Heart right ventricle (tissue), 16 donors: Measurements from ENCODE around the gene MMP28. TPM values are rescaled to one million over a fixed set of nuclear protein-coding genes. Genes with fewer than 3 reads are reported as not detected.

ENCODE experiments used
- ATAC-seq, 8 donors: fragments of 200-7000 bp; cut with Tn5 transposase; one replicate each; pipeline ENCODE4 v1.9.1; 2020; ENCODE audit warnings: mild to moderate bottlenecking in 8 of 8, moderate library complexity in 8 of 8, moderate number of reproducible peaks in 1 of 8
- DNase-seq, 2 donors: peaks; one replicate each; pipeline ENCODE4 v3.0.0-alpha.2; 2020
- H3K27ac ChIP-seq, 10 donors: fragments of 200-600 bp; sonication (generic) in 2 of 10; one replicate each; pipeline versions ENCODE4 v1.5.0 to v1.8.0; 2020 to 2022; ENCODE audit warnings: mild to moderate bottlenecking in 3 of 10
- H3K27me3 ChIP-seq, 7 donors: fragments of 200-600 bp; one replicate each; pipeline ENCODE4 v1.8.0; 2021 to 2022; ENCODE audit warnings: mild to moderate bottlenecking in 2 of 7
- H3K36me3 ChIP-seq, 9 donors: fragments of 200-600 bp; sonication (generic) in 1 of 9; one replicate each; pipeline versions ENCODE4 v1.5.0 to v1.8.0; 2020 to 2022; ENCODE audit warnings: mild to moderate bottlenecking in 2 of 9
- H3K4me1 ChIP-seq, 9 donors: fragments of 200-600 bp; sonication (generic) in 1 of 9; one replicate each; pipeline versions ENCODE4 v1.5.0 to v1.8.0; 2020 to 2022; ENCODE audit warnings: mild to moderate bottlenecking in 4 of 9
- H3K4me3 ChIP-seq, 10 donors: fragments of 200-600 bp; sonication (generic) in 2 of 10; one replicate each; pipeline versions ENCODE4 v1.5.0 to v1.8.0; 2020 to 2022; ENCODE audit warnings: mild to moderate bottlenecking in 7 of 10, moderate library complexity in 2 of 10
- H3K9me3 ChIP-seq, 11 donors: fragments of 200-600 bp in 10 of 11; sonication (generic) in 2 of 11; one replicate each; pipeline versions ENCODE4 v1.5.0 to v1.8.0; 2013 to 2022; ENCODE audit warnings: mild to moderate bottlenecking in 2 of 11, control low read depth in 1 of 11, moderate library complexity in 1 of 11
- WGBS, 2 donors: extraction: QIAGEN DNeasy Blood & Tissue Kit; methylation state at CpG; one replicate each; pipeline ENCODE4 v1.1.7; 2013; ENCODE audit warnings: inconsistent platforms in 1 of 2; 5-methylcytosine and 5-hydroxymethylcytosine counted together
- intact Hi-C, 10 donors: fragments of 100-400 bp; cut with DNase I; formaldehyde crosslinking; loops; one replicate each; pipeline versions ENCODE4 v1.11.1 to v1.14.2; 2022
- polyA plus RNA-seq, 2 donors: library from polyadenylated mRNA; stranded (reverse); fragments of 200-250 nt; gene quantifications; one replicate each; pipeline ENCODE4 v1.2.3, GENCODE V29; 2013
- total RNA-seq, 10 donors: library from RNA; stranded (reverse); fragmentation: NEBNext Ultra II Directional in 3 of 10; extraction: Animal tissue kit (Norgen Biotek cat#: 25700) in 3 of 10; gene quantifications; one replicate each; pipeline versions ENCODE4 v1.2.1 to v1.2.4, GENCODE V29; 2021 to 2023
- TF ChIP-seq, protein P1 (sequence below), 9 donors: fragments of 200-600 bp; sonication (generic) in 2 of 9; IDR thresholded peaks; one replicate each; pipeline versions ENCODE4 v1.5.0 to v1.8.0; 2021 to 2022; ENCODE audit warnings: antibody characterized with exemption in 9 of 9, mild to moderate bottlenecking in 5 of 9, moderate library complexity in 1 of 9
- donor health status: Arrhythmogenic right ventricular cardiomyopathy.
- donor health status: ischemic (EF 13 %, LVEDD 7.1; RV severe dilation, severe dysfunction).
- donor health status: healthy with polysubstance abuse.
- donor health status: DM: no; HTN: yes; CAD: no.
- donor health status: DM: no; HTN: no; CAD: no.
- donor health status: ischemic (EF 25% LVEDD 6.9; RV normal size, moderate dysfunction).
- donor health status: ischemic (EF 25% LVEDD 5.7; RV mildly dilated, moderate dysfunction).
- donor health status: healthy.
- donor health status: DM: yes; HTN: yes; CAD: no.
- donor health status: Ischemic cardiomyopathy.
- donor health status: ischemic (EF 35%, LVEDD 5.7; RV mildly dilated, moderate dysfunction).
- donor health status: nonischemic (EF 11% LVEDD 7.7; RV severe dilation, severe dysfunction).
- donor health status: DM: yes; HTN: yes; CAD: no.
- donor health status: PGD.
- donor health status: ischemic (EF 29% LVEDD 5.4; RV normal size, mild dysfunction).
- donor health status: nonischemic (EF 23%, LVEDD 6.1; RV moderate dilation, normal function).

The MMP28 gene
- total and polyA plus RNA-seq, 12 donors = 1.4 to 7.4 (median 2.3) TPM

DNA sequence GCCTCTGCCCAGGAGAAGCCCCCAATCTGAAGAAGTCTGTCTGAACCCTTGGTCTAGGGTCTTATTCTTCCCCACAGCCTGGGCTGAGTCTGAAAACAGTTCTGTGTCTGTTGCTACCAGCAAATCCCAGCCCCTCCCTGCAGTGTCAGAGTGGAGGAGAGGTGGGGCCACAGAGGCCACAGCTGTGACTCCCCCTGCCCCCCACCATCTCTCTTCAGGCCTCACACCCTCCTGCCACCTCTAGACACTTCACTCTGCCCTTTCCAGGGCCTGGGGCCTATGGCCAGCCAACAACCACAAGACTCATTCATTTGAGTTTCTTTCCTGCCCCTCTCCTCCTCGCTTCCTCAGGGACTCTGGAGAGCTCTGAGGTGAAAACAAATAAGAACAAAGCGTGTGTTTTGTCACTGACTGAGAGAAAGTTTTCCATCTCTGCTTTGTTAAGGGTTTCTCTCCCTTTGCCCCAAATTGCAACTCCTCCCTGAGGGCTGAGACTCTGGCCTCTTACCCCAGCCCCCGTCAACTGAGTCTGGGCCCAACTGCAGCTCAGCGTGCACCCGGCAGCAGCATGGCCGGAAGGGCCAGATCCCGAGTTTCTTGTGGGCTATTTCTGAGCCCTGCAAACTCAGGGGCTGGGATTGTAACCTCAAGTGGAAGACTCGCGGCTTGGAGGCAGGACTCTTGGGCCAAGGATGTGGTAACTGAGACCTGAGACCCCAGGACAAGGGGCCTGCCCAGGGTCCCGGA, 21.6 kb downstream of the MMP28 start:
- peak in 6 of 8 donors; percentile 11 to 47 (median 22) for ATAC-seq
- no peaks in the 10 kb centered on the region for H3K27me3 ChIP-seq
- H3K9me3 ChIP-seq = no peaks in the 10 kb centered on the region
- H3K36me3 ChIP-seq = no peaks in the 10 kb centered on the region
- intact Hi-C loops = no loop called here
- peaks cover 4 to 42% (median 21%) of the 10 kb centered on the region in 9 donors for H3K4me1 ChIP-seq
- TF ChIP-seq, protein P1, sequence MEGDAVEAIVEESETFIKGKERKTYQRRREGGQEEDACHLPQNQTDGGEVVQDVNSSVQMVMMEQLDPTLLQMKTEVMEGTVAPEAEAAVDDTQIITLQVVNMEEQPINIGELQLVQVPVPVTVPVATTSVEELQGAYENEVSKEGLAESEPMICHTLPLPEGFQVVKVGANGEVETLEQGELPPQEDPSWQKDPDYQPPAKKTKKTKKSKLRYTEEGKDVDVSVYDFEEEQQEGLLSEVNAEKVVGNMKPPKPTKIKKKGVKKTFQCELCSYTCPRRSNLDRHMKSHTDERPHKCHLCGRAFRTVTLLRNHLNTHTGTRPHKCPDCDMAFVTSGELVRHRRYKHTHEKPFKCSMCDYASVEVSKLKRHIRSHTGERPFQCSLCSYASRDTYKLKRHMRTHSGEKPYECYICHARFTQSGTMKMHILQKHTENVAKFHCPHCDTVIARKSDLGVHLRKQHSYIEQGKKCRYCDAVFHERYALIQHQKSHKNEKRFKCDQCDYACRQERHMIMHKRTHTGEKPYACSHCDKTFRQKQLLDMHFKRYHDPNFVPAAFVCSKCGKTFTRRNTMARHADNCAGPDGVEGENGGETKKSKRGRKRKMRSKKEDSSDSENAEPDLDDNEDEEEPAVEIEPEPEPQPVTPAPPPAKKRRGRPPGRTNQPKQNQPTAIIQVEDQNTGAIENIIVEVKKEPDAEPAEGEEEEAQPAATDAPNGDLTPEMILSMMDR (IDR thresholded peaks at IDR 0.05) = no peak
- DNase-seq = no peak
- H3K27ac ChIP-seq = peak overlapping the region in 4 of 10 donors; percentile 12 to 48 (median 20)
- no peak overlapping the region for H3K4me3 ChIP-seq
- 59 to 66% methylated on average over 10 of the region's 10 CpGs for WGBS, 2 donors

GRCh38 chr17:35773129-35773528, 22.3 kb downstream of the MMP28 start:
- H3K4me3 ChIP-seq = no peak overlapping the region
- H3K27me3 ChIP-seq = no peaks in the 10 kb centered on the region
- ATAC-seq = no peak
- H3K27ac ChIP-seq = peak overlapping the region in 2 of 10 donors; percentile 15 to 24
- no peaks in the 10 kb centered on the region for H3K9me3 ChIP-seq
- no peak for DNase-seq
- TF ChIP-seq, protein P1 (IDR thresholded peaks at IDR 0.05) = no peak
- intact Hi-C loops = no loop called here
- 91 to 92% methylated on average over 20 of the region's 20 CpGs for WGBS, 2 donors
- H3K36me3 ChIP-seq = no peaks in the 10 kb centered on the region
- peaks cover 4 to 36% (median 21%) of the 10 kb centered on the region in 9 donors for H3K4me1 ChIP-seq

DNA sequence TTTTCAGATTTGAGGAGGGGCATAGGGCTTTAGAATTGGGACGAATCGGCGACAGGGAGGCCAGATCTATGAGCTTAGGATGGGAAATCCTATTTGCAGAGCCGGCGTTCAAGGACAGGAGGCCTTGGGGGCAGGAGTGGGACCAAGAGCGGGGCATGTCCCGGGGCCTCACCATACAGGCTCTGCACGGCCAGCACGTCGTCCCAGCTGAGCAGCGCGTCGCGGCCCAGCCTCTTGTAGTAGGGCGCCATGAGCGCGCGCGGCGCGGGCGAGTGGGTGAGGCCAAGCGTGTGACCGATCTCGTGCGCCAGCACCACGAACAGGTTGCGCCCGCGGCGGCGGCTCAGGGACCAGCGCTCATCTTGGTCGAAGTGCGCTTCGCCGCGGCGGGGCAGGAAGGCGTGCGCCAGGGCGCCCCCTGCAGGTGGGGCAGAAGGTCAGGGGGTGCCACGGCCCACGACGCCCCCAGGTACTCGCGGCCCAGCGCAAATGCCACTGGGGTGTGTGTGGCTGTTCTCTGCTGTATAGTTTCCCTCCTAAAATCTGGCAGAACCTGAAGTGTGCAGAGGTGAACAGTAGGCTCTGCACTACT, 25.4 kb downstream of the MMP28 start:
- 93 to 94% methylated on average over 48 of the region's 48 CpGs for WGBS, 2 donors
- no peak overlapping the region for H3K4me3 ChIP-seq
- no peak for ATAC-seq
- TF ChIP-seq, protein P1 (IDR thresholded peaks at IDR 0.05) = peak in 2 of 9 donors; percentile 21 to 23
- peaks cover 0 to 3% (median 0%) of the 10 kb centered on the region in 7 donors for H3K27me3 ChIP-seq
- no peaks in the 10 kb centered on the region for H3K36me3 ChIP-seq
- H3K4me1 ChIP-seq = peaks cover 4 to 34% (median 16%) of the 10 kb centered on the region in 9 donors
- H3K27ac ChIP-seq = no peak overlapping the region
- intact Hi-C loops = loop anchor here in 2 of 10 donors (5.0 to 10.0 kb wide), 2 partner anchors 32 to 595 kb away; no protein-coding TSS in a partner anchor
- no peak for DNase-seq
- H3K9me3 ChIP-seq = no peaks in the 10 kb centered on the region

DNA sequence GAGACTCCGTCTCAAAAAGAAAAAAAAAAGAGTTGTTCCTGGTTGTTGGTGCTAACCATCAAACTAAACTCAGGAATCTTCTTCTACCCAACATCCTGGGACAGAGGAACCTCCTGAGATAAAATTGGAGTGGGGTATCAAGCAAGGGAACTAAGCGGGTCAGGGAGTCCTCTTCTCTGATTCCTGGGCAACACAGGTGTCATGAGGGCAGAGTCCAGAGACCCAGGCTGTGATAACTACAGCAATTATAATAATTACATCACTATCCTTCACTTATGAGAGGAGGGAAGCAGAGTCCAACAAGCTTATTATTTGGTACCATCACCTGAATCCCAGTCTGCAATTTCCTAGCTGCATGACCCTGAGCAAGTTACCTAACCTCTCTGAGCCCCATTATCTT, 26.6 kb downstream of the MMP28 start:
- no peaks in the 10 kb centered on the region for H3K36me3 ChIP-seq
- peaks cover 2 to 34% (median 11%) of the 10 kb centered on the region in 9 donors for H3K4me1 ChIP-seq
- WGBS, 2 donors = 91 to 95% methylated on average over 2 of the region's 2 CpGs
- no peak overlapping the region for H3K27ac ChIP-seq
- TF ChIP-seq, protein P1 (IDR thresholded peaks at IDR 0.05) = no peak
- peaks cover 0 to 10% (median 0%) of the 10 kb centered on the region in 7 donors for H3K27me3 ChIP-seq
- ATAC-seq (no peak), DNase-seq (no peak)
- H3K4me3 ChIP-seq = no peak overlapping the region
- no peaks in the 10 kb centered on the region for H3K9me3 ChIP-seq
- intact Hi-C loops = loop anchor here in 2 of 10 donors (5.0 to 10.0 kb wide), 2 partner anchors 34 to 594 kb away; no protein-coding TSS in a partner anchor
